ENCODE results near the gene ZDHHC4.

DNA sequence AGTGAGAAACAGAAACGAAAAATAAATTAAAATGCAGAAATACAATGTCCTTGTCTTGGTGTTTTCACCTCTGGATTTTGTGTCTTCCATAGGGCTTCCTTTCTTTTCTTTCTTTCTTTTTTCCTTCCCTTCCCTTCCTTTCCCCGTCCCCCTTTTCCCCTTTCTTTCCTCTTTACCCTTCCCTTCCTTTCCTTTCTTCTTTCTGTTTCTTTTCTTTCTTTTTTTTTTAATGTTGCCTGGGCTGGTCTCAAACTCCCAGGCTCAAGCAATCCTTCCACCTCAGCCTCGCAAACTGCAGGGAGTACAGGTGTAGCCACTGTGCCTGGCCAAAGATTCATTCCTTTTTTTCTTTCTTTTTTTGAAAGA, 47.0 kb downstream of the ZDHHC4 start:
- no peak for TF ChIP-seq EZH2 (IDR thresholded peaks at IDR 0.05; ENCODE audit: insufficient read depth, poor library complexity, severe bottlenecking)
- TF ChIP-seq EZH2phosphoT487 (IDR thresholded peaks at IDR 0.05; ENCODE audit: insufficient read depth, low read depth), result no peak

Data from GM23248 (cell line).